SU-DHL-6 (cell line): ENCODE results near the gene CNTN4.

Experiments used
- H2AFZ ChIP-seq: fragments of 200-600 bp; sonication (generic); 2 replicates; pipeline ENCODE4 v1.6.1; 2014; ENCODE audit warnings: low read depth, mild to moderate bottlenecking, moderate library complexity, mixed read lengths, antibody characterized with exemption, low read length; ENCODE audit not compliant: severe bottlenecking
- H3F3A ChIP-seq: fragments of 200-600 bp; shearing (Covaris generic); 2 replicates; pipeline ENCODE4 v1.6.0; 2016; ENCODE audit warnings: antibody characterized with exemption, mild to moderate bottlenecking; ENCODE audit not compliant: insufficient read depth
- H3K27ac ChIP-seq: fragments of 200-600 bp; sonication (generic); 2 replicates; pipeline ENCODE4 v1.5.1; 2016; ENCODE audit warnings: low read depth, mild to moderate bottlenecking, low read length, moderate library complexity, mixed read lengths
- H3K27me3 ChIP-seq: fragments of 200-600 bp; sonication (generic), shearing (Covaris generic); 2 replicates; pipeline ENCODE4 v1.6.0; 2014; ENCODE audit warnings: mild to moderate bottlenecking, low read length
- H3K36me3 ChIP-seq: fragments of 200-600 bp; sonication (generic); 2 replicates; pipeline ENCODE4 v1.6.1; 2014; ENCODE audit warnings: mild to moderate bottlenecking, low read length, mixed read lengths
- H3K4me2 ChIP-seq: fragments of 300-600, 200-600 bp; shearing (Covaris generic), sonication (generic); 2 replicates; pipeline ENCODE4 v1.6.0; 2014; ENCODE audit warnings: low read length, low read depth, mild to moderate bottlenecking; ENCODE audit not compliant: poor library complexity, severe bottlenecking
- H3K4me3 ChIP-seq: fragments of 200-600 bp; sonication (generic); 2 replicates; pipeline ENCODE4 v1.5.1; 2014; ENCODE audit warnings: antibody characterized with exemption, low read length, mild to moderate bottlenecking, mixed read lengths; ENCODE audit not compliant: insufficient read depth, poor library complexity, severe bottlenecking
- H3K79me2 ChIP-seq: fragments of 200-600 bp; sonication (generic); 2 replicates; pipeline ENCODE4 v1.6.1; 2014; ENCODE audit warnings: mild to moderate bottlenecking, low read length, moderate library complexity; ENCODE audit not compliant: insufficient read depth
- H3K9ac ChIP-seq: fragments of 200-600 bp; sonication (generic); 2 replicates; pipeline ENCODE4 v1.7.0; 2014; ENCODE audit warnings: mild to moderate bottlenecking, low read length
- H3K9me2 ChIP-seq: fragments of 200-600 bp; sonication (generic); replicated peaks from 2 replicates; pipeline ENCODE4 v1.6.1; 2014; ENCODE audit warnings: low read length; ENCODE audit not compliant: insufficient read depth
- H3K9me3 ChIP-seq: fragments of 200-600 bp; sonication (generic); 2 replicates; pipeline ENCODE4 v1.6.1; 2014; ENCODE audit warnings: low read length, mixed read lengths; ENCODE audit not compliant: insufficient read depth
- H4K20me1 ChIP-seq: fragments of 200-600 bp; sonication (generic); 2 replicates; pipeline ENCODE4 v1.6.1; 2014; ENCODE audit warnings: low read depth, mild to moderate bottlenecking, antibody characterized with exemption, low read length, moderate library complexity, mixed read lengths
- EZH2phosphoT487 ChIP-seq: fragments of 200-600 bp; sonication (generic), shearing (Covaris generic); conservative IDR thresholded peaks from 2 replicates; pipeline ENCODE4 v1.6.1; 2018; ENCODE audit warnings: mild to moderate bottlenecking, antibody characterized with exemption, low read length, moderate library complexity, mixed read lengths
- TF ChIP-seq, protein P1 (sequence below): fragments of 200-600 bp; sonication (generic); IDR thresholded peaks from one replicate; pipeline ENCODE4 v1.5.1; 2017; ENCODE audit warnings: antibody characterized with exemption, mild to moderate bottlenecking, low read length, moderate library complexity; ENCODE audit not compliant: insufficient read depth, poor library complexity, severe bottlenecking

Gene CNTN4

DNA sequence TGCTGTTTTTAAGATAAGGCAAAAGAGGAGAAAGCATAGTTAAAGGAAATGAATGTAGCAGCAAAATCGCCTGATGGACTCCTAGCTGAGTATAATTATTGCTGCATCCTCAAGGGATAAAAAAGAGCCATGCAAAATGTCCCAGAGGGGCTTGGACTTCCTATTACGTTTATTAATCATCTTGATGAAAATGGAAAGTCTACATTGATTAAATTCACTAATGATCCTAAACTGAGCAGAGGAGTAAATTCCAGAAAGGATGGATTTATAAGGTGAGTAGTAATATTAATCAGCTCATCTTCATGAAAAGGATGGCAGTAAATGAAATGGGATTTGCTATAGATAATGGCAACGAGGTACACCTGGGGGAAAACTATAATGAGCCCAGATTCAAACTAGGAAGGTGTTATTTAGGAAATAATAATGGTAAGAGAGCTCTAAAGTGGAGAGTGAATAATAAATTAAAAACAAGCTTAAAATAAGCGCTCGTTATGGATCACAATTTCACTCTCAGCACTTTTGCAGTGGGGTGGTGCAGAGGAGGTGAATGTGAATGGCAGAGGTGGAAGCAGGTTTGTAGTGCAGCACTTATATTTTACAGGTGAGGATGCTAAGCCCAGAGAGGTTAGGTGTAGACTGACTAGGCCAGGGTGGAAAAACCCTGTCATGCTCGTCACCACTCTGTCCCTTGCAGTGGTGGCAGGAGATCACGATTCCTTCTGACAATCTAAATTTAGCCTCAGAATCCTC, 989.2 kb downstream of the CNTN4 start:
- Histone ChIP-seq H3K27ac (no peak overlapping the region), H4K20me1 (no peaks in the 10 kb centered on the region), H2AFZ (no peak overlapping the region), H3K36me3 (no peaks in the 10 kb centered on the region), H3K4me2 (no peak overlapping the region), H3K9ac (no peak overlapping the region), H3K27me3 (no peaks in the 10 kb centered on the region), H3K4me3 (no peak overlapping the region), H3K9me3 (no peaks in the 10 kb centered on the region), H3F3A (no peaks in the 10 kb centered on the region), H3K79me2 (no peaks in the 10 kb centered on the region), H3K9me2 (no peaks in the 10 kb centered on the region)
- TF ChIP-seq EZH2phosphoT487: no peak
- TF ChIP-seq, protein P1, sequence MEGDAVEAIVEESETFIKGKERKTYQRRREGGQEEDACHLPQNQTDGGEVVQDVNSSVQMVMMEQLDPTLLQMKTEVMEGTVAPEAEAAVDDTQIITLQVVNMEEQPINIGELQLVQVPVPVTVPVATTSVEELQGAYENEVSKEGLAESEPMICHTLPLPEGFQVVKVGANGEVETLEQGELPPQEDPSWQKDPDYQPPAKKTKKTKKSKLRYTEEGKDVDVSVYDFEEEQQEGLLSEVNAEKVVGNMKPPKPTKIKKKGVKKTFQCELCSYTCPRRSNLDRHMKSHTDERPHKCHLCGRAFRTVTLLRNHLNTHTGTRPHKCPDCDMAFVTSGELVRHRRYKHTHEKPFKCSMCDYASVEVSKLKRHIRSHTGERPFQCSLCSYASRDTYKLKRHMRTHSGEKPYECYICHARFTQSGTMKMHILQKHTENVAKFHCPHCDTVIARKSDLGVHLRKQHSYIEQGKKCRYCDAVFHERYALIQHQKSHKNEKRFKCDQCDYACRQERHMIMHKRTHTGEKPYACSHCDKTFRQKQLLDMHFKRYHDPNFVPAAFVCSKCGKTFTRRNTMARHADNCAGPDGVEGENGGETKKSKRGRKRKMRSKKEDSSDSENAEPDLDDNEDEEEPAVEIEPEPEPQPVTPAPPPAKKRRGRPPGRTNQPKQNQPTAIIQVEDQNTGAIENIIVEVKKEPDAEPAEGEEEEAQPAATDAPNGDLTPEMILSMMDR: no peak

DNA sequence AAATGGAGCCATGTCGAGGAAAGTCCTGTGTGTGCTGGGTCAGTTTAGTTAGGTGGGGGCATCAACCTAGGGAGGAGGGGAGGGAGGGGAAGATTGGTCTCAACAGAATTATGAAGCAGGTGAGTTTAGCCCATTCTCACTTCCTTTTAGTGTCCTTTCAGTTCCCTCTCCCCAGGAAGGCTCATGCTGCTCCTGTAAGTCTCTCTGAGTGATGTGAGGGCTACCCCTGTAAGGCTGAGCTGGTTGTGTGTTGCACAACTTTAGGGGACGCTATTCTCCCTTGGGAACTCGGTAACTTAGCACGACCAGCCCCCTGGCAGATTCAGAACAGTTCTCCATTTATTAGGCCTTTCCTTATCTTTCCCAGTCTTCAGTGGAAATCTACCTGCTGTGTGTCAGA, 990.4 kb downstream of the CNTN4 start:
- no peak overlapping the region for H3K27ac ChIP-seq
- no peaks in the 10 kb centered on the region for H3K9me3 ChIP-seq
- no peak overlapping the region for H2AFZ ChIP-seq
- no peaks in the 10 kb centered on the region for H3F3A ChIP-seq
- TF ChIP-seq EZH2phosphoT487: no peak
- TF ChIP-seq, protein P1: no peak
- H3K79me2 ChIP-seq: no peaks in the 10 kb centered on the region
- no peak overlapping the region for H3K9ac ChIP-seq
- no peaks in the 10 kb centered on the region for H3K9me2 ChIP-seq
- H3K4me3 ChIP-seq: no peak overlapping the region
- H4K20me1 ChIP-seq: no peaks in the 10 kb centered on the region
- no peak overlapping the region for H3K4me2 ChIP-seq
- H3K27me3 ChIP-seq: no peaks in the 10 kb centered on the region
- H3K36me3 ChIP-seq: no peaks in the 10 kb centered on the region

DNA sequence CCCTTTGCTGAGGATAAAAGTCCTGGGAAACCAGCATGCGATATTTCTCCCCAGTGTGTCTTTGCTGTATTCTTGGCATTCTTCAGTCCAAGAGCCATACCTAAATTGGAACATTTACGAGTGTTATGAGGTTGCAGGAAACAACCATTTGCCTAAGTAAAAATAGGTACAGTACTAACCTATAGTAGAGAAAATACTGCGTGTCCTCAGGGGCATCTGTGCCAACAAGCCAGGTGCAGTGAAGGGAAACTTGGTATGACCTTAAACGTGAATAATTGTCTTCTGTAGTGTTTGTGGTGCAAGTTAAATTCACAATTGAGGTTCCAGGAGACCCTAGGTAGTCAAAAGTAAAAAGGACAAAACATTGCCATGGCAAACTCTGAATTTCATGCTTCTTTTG, 999.3 kb downstream of the CNTN4 start:
- Histone ChIP-seq H3K4me3 (no peak overlapping the region), H3K27ac (no peak overlapping the region), H3K27me3 (no peaks in the 10 kb centered on the region; the same call in 1 of the 2 replicates), H3K9me2 (no peaks in the 10 kb centered on the region), H2AFZ (no peak overlapping the region), H3K36me3 (no peaks in the 10 kb centered on the region), H3K9me3 (no peaks in the 10 kb centered on the region), H3K4me2 (no peak overlapping the region), H3K79me2 (no peaks in the 10 kb centered on the region), H3K9ac (no peak overlapping the region), H4K20me1 (no peaks in the 10 kb centered on the region), H3F3A (no peaks in the 10 kb centered on the region)
- TF ChIP-seq, protein P1: no peak
- TF ChIP-seq EZH2phosphoT487: no peak
